ENCODE measurements around the gene CASZ1.
A peak's percentile ranks its signal among the peaks of the same experiment; 100 is the strongest.

The CASZ1 gene

GRCh38 chr1:10707208-10707607, 89.2 kb downstream of the CASZ1 start:
- TF ChIP-seq YY1 (IDR thresholded peaks at IDR 0.05; ENCODE audit: insufficient read depth, insufficient read length) = no peak
- Histone ChIP-seq H3K9me3 (ENCODE audit: insufficient read depth, low read length) (no peaks in the 10 kb centered on the region), H3K9ac (ENCODE audit: insufficient read length, low read depth) (no peak overlapping the region), H3K4me1 (ENCODE audit: insufficient read depth, insufficient read length) (peaks cover 28% of the 10 kb centered on the region), H3K36me3 (ENCODE audit: insufficient read depth, insufficient read length, low read length) (no peaks in the 10 kb centered on the region), H3K27me3 (ENCODE audit: insufficient read depth, insufficient read length) (no peaks in the 10 kb centered on the region), H3K4me3 (ENCODE audit: insufficient read length, low read depth) (no peak overlapping the region)
- DNase-seq (ENCODE audit: low read depth, low spot score) = no peak

- no peak for TF ChIP-seq ZNF274 (IDR thresholded peaks at IDR 0.05; ENCODE audit: low read depth, low read length)
- TF ChIP-seq SUZ12 (IDR thresholded peaks at IDR 0.05; ENCODE audit: extremely low read depth, insufficient read depth, insufficient read length) = no peak
- H3K36me3 ChIP-seq (ENCODE audit: insufficient read depth, insufficient read length, low read length) = no peaks in the 10 kb centered on the region
- DNase-seq (ENCODE audit: low read depth, low spot score) = no peak
- H3K4me1 ChIP-seq (ENCODE audit: insufficient read depth, insufficient read length) = peaks cover 28% of the 10 kb centered on the region
- H3K9me3 ChIP-seq (ENCODE audit: insufficient read depth, low read length) = no peaks in the 10 kb centered on the region
- no peak overlapping the region for H3K4me3 ChIP-seq (ENCODE audit: insufficient read length, low read depth)
- H3K9ac ChIP-seq (ENCODE audit: insufficient read length, low read depth) = no peak overlapping the region
- no peaks in the 10 kb centered on the region for H3K27me3 ChIP-seq (ENCODE audit: insufficient read depth, insufficient read length)
Measured at GRCh38 chr1:10706376-10706913, 90.0 kb downstream of the CASZ1 start.

- no peaks in the 10 kb centered on the region for H3K9me3 ChIP-seq (ENCODE audit: insufficient read depth, low read length)
- H3K36me3 ChIP-seq (ENCODE audit: insufficient read depth, insufficient read length, low read length) = no peaks in the 10 kb centered on the region
- H3K27me3 ChIP-seq (ENCODE audit: insufficient read depth, insufficient read length) = no peaks in the 10 kb centered on the region
- H3K9ac ChIP-seq (ENCODE audit: insufficient read length, low read depth) = no peak overlapping the region
- H3K4me1 ChIP-seq (ENCODE audit: insufficient read depth, insufficient read length) = peaks cover 28% of the 10 kb centered on the region
- DNase-seq (ENCODE audit: low read depth, low spot score) = no peak
- TF ChIP-seq ZNF274 (IDR thresholded peaks at IDR 0.05; ENCODE audit: low read depth, low read length) (no peak), SUZ12 (IDR thresholded peaks at IDR 0.05; ENCODE audit: extremely low read depth, insufficient read depth, insufficient read length) (no peak)
- no peak overlapping the region for H3K4me3 ChIP-seq (ENCODE audit: insufficient read length, low read depth)
Measured at GRCh38 chr1:10705953-10706352, 90.5 kb downstream of the CASZ1 start.

- H3K9me3 ChIP-seq (ENCODE audit: insufficient read depth, low read length) = no peaks in the 10 kb centered on the region
- peak overlapping the region; percentile 80 for H3K9ac ChIP-seq (ENCODE audit: insufficient read length, low read depth)
- TF ChIP-seq ZNF274 (IDR thresholded peaks at IDR 0.05; ENCODE audit: low read depth, low read length) (no peak), YY1 (IDR thresholded peaks at IDR 0.05; ENCODE audit: insufficient read depth, insufficient read length) (no peak), SUZ12 (IDR thresholded peaks at IDR 0.05; ENCODE audit: extremely low read depth, insufficient read depth, insufficient read length) (no peak)
- H3K27me3 ChIP-seq (ENCODE audit: insufficient read depth, insufficient read length) = no peaks in the 10 kb centered on the region
- H3K4me1 ChIP-seq (ENCODE audit: insufficient read depth, insufficient read length) = peaks cover 25% of the 10 kb centered on the region
- H3K4me3 ChIP-seq (ENCODE audit: insufficient read length, low read depth) = no peak overlapping the region
- no peaks in the 10 kb centered on the region for H3K36me3 ChIP-seq (ENCODE audit: insufficient read depth, insufficient read length, low read length)
- DNase-seq (ENCODE audit: low read depth, low spot score) = no peak
Measured at GRCh38 chr1:10704368-10704882, 92.0 kb downstream of the CASZ1 start.

GRCh38 chr1:10703702-10704101, 92.7 kb downstream of the CASZ1 start:
- TF ChIP-seq ZNF274 (IDR thresholded peaks at IDR 0.05; ENCODE audit: low read depth, low read length) (no peak), SUZ12 (IDR thresholded peaks at IDR 0.05; ENCODE audit: extremely low read depth, insufficient read depth, insufficient read length) (no peak), YY1 (IDR thresholded peaks at IDR 0.05; ENCODE audit: insufficient read depth, insufficient read length) (no peak)
- H3K9me3 ChIP-seq (ENCODE audit: insufficient read depth, low read length) = no peaks in the 10 kb centered on the region
- no peaks in the 10 kb centered on the region for H3K27me3 ChIP-seq (ENCODE audit: insufficient read depth, insufficient read length)
- DNase-seq (ENCODE audit: low read depth, low spot score) = no peak
- no peaks in the 10 kb centered on the region for H3K36me3 ChIP-seq (ENCODE audit: insufficient read depth, insufficient read length, low read length)
- peaks cover 29% of the 10 kb centered on the region for H3K4me1 ChIP-seq (ENCODE audit: insufficient read depth, insufficient read length)
- peak overlapping the region; percentile 72 for H3K9ac ChIP-seq (ENCODE audit: insufficient read length, low read depth)
- H3K4me3 ChIP-seq (ENCODE audit: insufficient read length, low read depth) = peak overlapping the region; percentile 11

- no peak overlapping the region for H3K4me3 ChIP-seq (ENCODE audit: insufficient read length, low read depth)
- TF ChIP-seq ZNF274 (IDR thresholded peaks at IDR 0.05; ENCODE audit: low read depth, low read length) (no peak), SUZ12 (IDR thresholded peaks at IDR 0.05; ENCODE audit: extremely low read depth, insufficient read depth, insufficient read length) (no peak), YY1 (IDR thresholded peaks at IDR 0.05; ENCODE audit: insufficient read depth, insufficient read length) (no peak)
- H3K9ac ChIP-seq (ENCODE audit: insufficient read length, low read depth) = no peak overlapping the region
- no peaks in the 10 kb centered on the region for H3K9me3 ChIP-seq (ENCODE audit: insufficient read depth, low read length)
- H3K4me1 ChIP-seq (ENCODE audit: insufficient read depth, insufficient read length) = peaks cover 30% of the 10 kb centered on the region
- no peaks in the 10 kb centered on the region for H3K36me3 ChIP-seq (ENCODE audit: insufficient read depth, insufficient read length, low read length)
- peaks cover 7% of the 10 kb centered on the region for H3K27me3 ChIP-seq (ENCODE audit: insufficient read depth, insufficient read length)
- no peak for DNase-seq (ENCODE audit: low read depth, low spot score)
Measured at GRCh38 chr1:10701145-10701544, 95.3 kb downstream of the CASZ1 start.

GRCh38 chr1:10699470-10699835, 97.0 kb downstream of the CASZ1 start:
- no peaks in the 10 kb centered on the region for H3K9me3 ChIP-seq (ENCODE audit: insufficient read depth, low read length)
- DNase-seq (ENCODE audit: low read depth, low spot score) = no peak
- H3K27me3 ChIP-seq (ENCODE audit: insufficient read depth, insufficient read length) = peaks cover 16% of the 10 kb centered on the region
- peaks cover 16% of the 10 kb centered on the region for H3K4me1 ChIP-seq (ENCODE audit: insufficient read depth, insufficient read length)
- no peak overlapping the region for H3K9ac ChIP-seq (ENCODE audit: insufficient read length, low read depth)
- no peak overlapping the region for H3K4me3 ChIP-seq (ENCODE audit: insufficient read length, low read depth)
- TF ChIP-seq YY1 (IDR thresholded peaks at IDR 0.05; ENCODE audit: insufficient read depth, insufficient read length) = no peak
- TF ChIP-seq SUZ12 (IDR thresholded peaks at IDR 0.05; ENCODE audit: extremely low read depth, insufficient read depth, insufficient read length) = no peak
- no peak for TF ChIP-seq ZNF274 (IDR thresholded peaks at IDR 0.05; ENCODE audit: low read depth, low read length)
- no peaks in the 10 kb centered on the region for H3K36me3 ChIP-seq (ENCODE audit: insufficient read depth, insufficient read length, low read length)
